ENCODE results near the gene DDX42. TPM values are rescaled to one million over a fixed set of nuclear protein-coding genes. Genes with fewer than 3 reads are reported as not detected.

DDX42 gene
- total RNA-seq, 2 experiments from 2014 or later, result 112 to 117 TPM

DNA sequence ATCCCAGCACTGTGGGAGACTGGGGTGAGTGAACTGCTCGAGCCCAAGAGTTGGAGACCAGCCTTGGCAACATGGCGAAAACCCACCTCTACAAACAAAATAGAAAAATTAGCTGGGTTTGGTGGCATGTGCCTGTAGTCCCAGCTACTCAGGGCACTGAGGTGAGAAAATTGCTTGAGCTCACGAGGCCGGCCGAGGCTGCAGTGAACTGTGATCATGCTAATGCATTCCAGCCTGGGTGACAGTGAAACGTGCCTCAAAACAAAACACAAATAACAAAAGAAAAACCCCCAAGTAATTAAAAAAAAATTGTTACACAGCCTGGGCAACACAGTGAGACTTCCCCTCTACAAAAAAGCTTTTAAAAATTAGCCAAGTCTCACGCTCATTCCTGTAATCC lies 5.5 kb upstream of the DDX42 start:
- Histone ChIP-seq H3K27ac (ENCODE audit: low read depth in 1 of 2, low read length in 2 of 2) (no peak overlapping the region), H3K36me3 (ENCODE audit: insufficient read depth, low read length) (peaks cover 40% of the 10 kb centered on the region), H3K4me3 (ENCODE audit: low read length) (no peak overlapping the region), H3K4me1 (ENCODE audit: insufficient read depth, low read length) (peaks cover 26% of the 10 kb centered on the region), H3K9me3 (ENCODE audit: control insufficient read depth in 1 of 2, insufficient read depth in 1 of 2, low read length in 2 of 2) (no peaks in the 10 kb centered on the region), H3K27me3 (ENCODE audit: control insufficient read depth in 1 of 2, insufficient read depth in 2 of 2, low read length in 2 of 2) (no peaks in the 10 kb centered on the region)
- no peak overlapping the region for H3K4me3 Mint-ChIP-seq
- H3K4me1 Mint-ChIP-seq (ENCODE audit: low read depth), result peaks cover 66% of the 10 kb centered on the region
- H3K9me3 Mint-ChIP-seq, result no peaks in the 10 kb centered on the region
- CTCF ChIA-PET, result no interaction called here
- no peak overlapping the region for H3K27ac Mint-ChIP-seq
- POLR2A ChIA-PET, result interaction anchor here (0.6 to 1.8 kb wide), 3 partner anchors 70 to 980 kb away, joined by 3 to 4 read pairs (median 3); no protein-coding TSS in a partner anchor
- intact Hi-C loops (cut with DNase I, micrococcal nuclease), result no loop called here
- TF ChIP-seq, protein P1, sequence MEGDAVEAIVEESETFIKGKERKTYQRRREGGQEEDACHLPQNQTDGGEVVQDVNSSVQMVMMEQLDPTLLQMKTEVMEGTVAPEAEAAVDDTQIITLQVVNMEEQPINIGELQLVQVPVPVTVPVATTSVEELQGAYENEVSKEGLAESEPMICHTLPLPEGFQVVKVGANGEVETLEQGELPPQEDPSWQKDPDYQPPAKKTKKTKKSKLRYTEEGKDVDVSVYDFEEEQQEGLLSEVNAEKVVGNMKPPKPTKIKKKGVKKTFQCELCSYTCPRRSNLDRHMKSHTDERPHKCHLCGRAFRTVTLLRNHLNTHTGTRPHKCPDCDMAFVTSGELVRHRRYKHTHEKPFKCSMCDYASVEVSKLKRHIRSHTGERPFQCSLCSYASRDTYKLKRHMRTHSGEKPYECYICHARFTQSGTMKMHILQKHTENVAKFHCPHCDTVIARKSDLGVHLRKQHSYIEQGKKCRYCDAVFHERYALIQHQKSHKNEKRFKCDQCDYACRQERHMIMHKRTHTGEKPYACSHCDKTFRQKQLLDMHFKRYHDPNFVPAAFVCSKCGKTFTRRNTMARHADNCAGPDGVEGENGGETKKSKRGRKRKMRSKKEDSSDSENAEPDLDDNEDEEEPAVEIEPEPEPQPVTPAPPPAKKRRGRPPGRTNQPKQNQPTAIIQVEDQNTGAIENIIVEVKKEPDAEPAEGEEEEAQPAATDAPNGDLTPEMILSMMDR (IDR thresholded peaks at IDR 0.05), result no peak
- DNase-seq, result no peak
- H3K36me3 Mint-ChIP-seq (ENCODE audit: low read depth), result peaks cover 65% of the 10 kb centered on the region
- no peaks in the 10 kb centered on the region for H3K27me3 Mint-ChIP-seq
- ATAC-seq (ENCODE audit: poor library complexity), result no peak

DNA sequence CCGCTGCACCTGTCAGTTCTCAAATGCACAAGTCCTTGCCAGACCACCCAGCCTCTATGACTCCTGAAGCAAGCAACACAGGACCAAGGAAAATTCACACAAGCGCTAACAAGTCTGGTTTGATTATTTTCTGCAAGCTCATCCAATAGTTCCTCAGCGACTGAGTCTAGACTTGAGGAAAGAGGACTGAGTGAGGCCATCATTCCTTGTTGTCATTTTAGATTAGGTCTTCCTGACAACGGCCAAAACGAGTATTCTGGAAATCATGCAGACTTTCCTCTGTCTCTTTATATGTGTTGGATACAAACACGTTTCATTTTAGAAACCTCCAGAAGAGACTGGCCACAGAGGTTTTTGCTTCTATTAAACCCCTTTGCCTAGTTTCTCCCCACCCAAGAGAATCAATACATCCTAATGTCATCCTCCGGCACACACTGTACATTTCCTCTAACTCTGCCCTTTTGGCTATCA lies 1.1 kb upstream of the DDX42 start:
- Mint-ChIP-seq H3K4me3 (peak overlapping the region; percentile 99), H3K27me3 (no peaks in the 10 kb centered on the region), H3K27ac (peak overlapping the region; percentile 97), H3K4me1 (ENCODE audit: low read depth) (peaks cover 67% of the 10 kb centered on the region), H3K9me3 (no peaks in the 10 kb centered on the region), H3K36me3 (ENCODE audit: low read depth) (peaks cover 52% of the 10 kb centered on the region)
- H3K4me3 ChIP-seq (ENCODE audit: low read length), result peak overlapping the region; percentile 67
- peaks cover 20% of the 10 kb centered on the region for H3K36me3 ChIP-seq (ENCODE audit: insufficient read depth, low read length)
- H3K4me1 ChIP-seq (ENCODE audit: insufficient read depth, low read length), result peaks cover 53% of the 10 kb centered on the region
- no peaks in the 10 kb centered on the region for H3K9me3 ChIP-seq (ENCODE audit: control insufficient read depth in 1 of 2, insufficient read depth in 1 of 2, low read length in 2 of 2)
- no peaks in the 10 kb centered on the region for H3K27me3 ChIP-seq (ENCODE audit: control insufficient read depth in 1 of 2, insufficient read depth in 2 of 2, low read length in 2 of 2)
- TF ChIP-seq, protein P1 (IDR thresholded peaks at IDR 0.05), result no peak
- DNase-seq, result peak in 4 of 14 experiments; percentile 5 to 45 (median 24)
- ChIA-PET CTCF (interaction anchor here (1.3 to 3.3 kb wide), 4 partner anchors 63 to 76 kb away, joined by 5 to 11 read pairs (median 7); no protein-coding TSS in a partner anchor), POLR2A (interaction anchor here (1.0 to 6.2 kb wide), 30 partner anchors 10 to 737 kb away, joined by 3 to 276 read pairs (median 8); partner anchors contain the start of genes CEP95, DCAF7, DDX5 and FTSJ3)
- peak overlapping the region; percentile 94 to 98 for H3K27ac ChIP-seq (ENCODE audit: low read depth in 1 of 2, low read length in 2 of 2)
- ATAC-seq (ENCODE audit: poor library complexity), result no peak
- intact Hi-C loops (cut with DNase I, micrococcal nuclease), result loop anchor here (1.0 to 10.0 kb wide), 11 partner anchors 31 to 722 kb away; partner anchors contain the start of genes FTSJ3 (in 2 of the 2), PSMC5 (in 2 of the 2), DCAF7 (in 1 of the 2) and ICAM2 (in 1 of the 2)

DNA sequence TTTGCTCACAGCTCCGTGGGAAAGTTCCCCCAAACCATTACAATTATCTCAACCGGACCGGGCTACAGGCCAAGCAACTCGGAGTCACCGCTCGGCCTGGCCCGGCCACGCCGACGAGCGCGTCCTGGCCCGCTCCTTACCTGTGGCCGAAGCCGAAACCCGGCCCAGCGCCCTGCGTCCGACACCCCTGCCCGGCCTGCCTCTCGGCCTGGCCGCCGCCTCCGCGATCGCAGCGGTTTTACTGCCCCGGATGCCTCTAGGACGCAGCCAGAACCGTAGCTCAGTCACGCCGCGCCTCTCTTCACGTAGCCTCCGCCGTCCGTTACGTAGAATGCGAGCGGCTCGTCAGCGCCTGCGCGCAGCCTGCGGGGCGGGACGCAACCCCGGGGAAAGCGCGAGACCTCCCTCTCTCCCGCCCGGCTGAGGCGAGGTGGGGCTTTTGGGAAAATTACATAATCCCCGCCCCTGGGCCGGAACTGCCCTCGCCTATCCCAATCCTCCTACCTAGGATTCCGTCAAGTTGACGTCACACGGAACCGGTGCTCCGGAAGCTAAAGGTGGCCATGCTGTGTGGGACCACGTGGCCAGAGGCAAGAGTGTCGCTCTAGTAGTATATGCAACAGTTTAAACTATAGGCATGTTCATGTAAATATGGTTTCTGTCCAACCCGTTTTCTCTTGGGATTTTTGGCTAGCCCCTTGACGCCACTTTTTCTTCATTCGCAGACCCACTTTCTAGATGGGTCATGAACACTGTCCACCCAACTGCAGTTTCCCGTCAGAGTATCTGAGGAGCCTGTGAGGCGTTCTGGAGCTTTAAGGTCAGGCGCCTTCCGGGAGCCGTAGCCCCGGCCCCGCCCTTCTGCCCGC lies 464 bp upstream of the DDX42 start, which contains the start of gene CCDC47:
Gene CCDC47 (minus strand): TSS at position 326 of the 869 bp plus-strand sequence. CDS start 7,422 bp downstream, outside the sequence.
- Mint-ChIP-seq H3K9me3 (no peaks in the 10 kb centered on the region), H3K4me3 (peak within 1 kb of the TSS; percentile 99), H3K4me1 (ENCODE audit: low read depth) (peaks cover 71% of the 10 kb centered on the region), H3K36me3 (ENCODE audit: low read depth) (peaks cover 52% of the 10 kb centered on the region), H3K27me3 (no peaks in the 10 kb centered on the region), H3K27ac (peak within 1 kb of the TSS; percentile 97)
- CTCF ChIA-PET, result interaction anchor here (1.3 to 3.3 kb wide), 4 partner anchors 64 to 75 kb away, joined by 5 to 11 read pairs (median 7); no protein-coding TSS in a partner anchor
- ATAC-seq (ENCODE audit: poor library complexity) (peak; percentile 80), DNase-seq (peak; percentile 94 to 100 (median 98))
- POLR2A ChIA-PET, result interaction anchor here (0.6 to 6.2 kb wide), 43 partner anchors 10 to 736 kb away, joined by 3 to 276 read pairs (median 5); partner anchors contain the start of genes CEP95, DCAF7, DDX5 and FTSJ3
- intact Hi-C loops (cut with DNase I, micrococcal nuclease), result loop anchor here (1.0 to 10.0 kb wide), 11 partner anchors 31 to 721 kb away; partner anchors contain the start of genes FTSJ3 (in 2 of the 2), PSMC5 (in 2 of the 2), DCAF7 (in 1 of the 2) and ICAM2 (in 1 of the 2)
- Histone ChIP-seq H3K36me3 (ENCODE audit: insufficient read depth, low read length) (peaks cover 20% of the 10 kb centered on the region), H3K4me3 (ENCODE audit: low read length) (peak within 1 kb of the TSS; percentile 67), H3K27ac (ENCODE audit: low read depth in 1 of 2, low read length in 2 of 2) (peak within 1 kb of the TSS; percentile 94 to 98), H3K4me1 (ENCODE audit: insufficient read depth, low read length) (peaks cover 57% of the 10 kb centered on the region), H3K27me3 (ENCODE audit: control insufficient read depth in 1 of 2, insufficient read depth in 2 of 2, low read length in 2 of 2) (no peaks in the 10 kb centered on the region), H3K9me3 (ENCODE audit: control insufficient read depth in 1 of 2, insufficient read depth in 1 of 2, low read length in 2 of 2) (no peaks in the 10 kb centered on the region)
- TF ChIP-seq, protein P1 (IDR thresholded peaks at IDR 0.05), result no peak

Data from CD4-positive, alpha-beta T cell (primary cell).